Uterus (tissue), 2 donors: ENCODE data around the gene NEDD4L.

Experiments used
- POLR2A ChIP-seq, 2 donors: fragments of 450-650 bp; IDR thresholded peaks; one replicate each; pipeline ENCODE4 v1.6.1; 2016; ENCODE audit warnings: antibody characterized with exemption in 2 of 2, mild to moderate bottlenecking in 1 of 2, moderate library complexity in 1 of 2
- TF ChIP-seq, protein P1 (sequence below), 4 experiments: fragments of 200-600 bp in 2 of 4; fragments of 450-650 bp in 2 of 4; sonication (generic) in 2 of 4; IDR thresholded peaks; one replicate each; pipeline ENCODE4 v1.5.1; 2016 to 2019; ENCODE audit warnings: antibody characterized with exemption in 4 of 4, mild to moderate bottlenecking in 2 of 4, moderate library complexity in 1 of 4

DNA sequence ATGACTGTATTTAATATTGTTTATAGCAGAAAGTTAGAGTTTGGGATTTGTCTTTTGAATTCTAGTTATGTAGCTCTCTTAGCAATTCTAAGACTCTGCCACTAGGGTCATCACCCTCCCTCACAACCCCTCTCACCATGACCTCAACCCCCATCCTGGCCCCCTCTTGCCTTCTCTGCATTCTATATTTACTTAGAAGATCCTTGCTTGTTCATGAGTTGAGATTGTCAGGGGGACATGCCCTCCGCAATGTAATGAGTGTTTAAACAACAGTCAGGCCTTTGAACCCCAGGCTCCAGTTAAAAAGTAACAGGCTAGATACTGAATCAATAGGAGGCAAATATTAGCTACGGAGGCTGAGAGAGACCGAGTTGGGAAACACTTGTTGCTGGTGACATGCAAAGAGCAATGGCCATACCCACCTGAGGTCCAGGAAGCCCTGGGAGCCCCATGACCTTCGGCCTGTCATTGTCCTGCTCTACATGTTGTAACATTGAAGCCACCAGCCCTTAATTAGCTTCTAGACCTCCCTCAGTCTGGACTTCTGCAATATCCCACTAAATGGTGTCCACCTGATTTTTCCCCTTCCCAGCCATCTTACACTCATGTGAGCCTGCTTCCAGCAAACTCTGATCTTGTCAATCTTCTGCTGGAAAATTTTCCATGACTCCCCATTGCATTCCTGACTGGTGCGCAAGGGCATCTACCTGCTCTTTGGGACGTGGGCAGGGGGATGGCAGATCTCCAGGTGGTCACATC, 363.8 kb downstream of the NEDD4L start:
- TF ChIP-seq, protein P1, sequence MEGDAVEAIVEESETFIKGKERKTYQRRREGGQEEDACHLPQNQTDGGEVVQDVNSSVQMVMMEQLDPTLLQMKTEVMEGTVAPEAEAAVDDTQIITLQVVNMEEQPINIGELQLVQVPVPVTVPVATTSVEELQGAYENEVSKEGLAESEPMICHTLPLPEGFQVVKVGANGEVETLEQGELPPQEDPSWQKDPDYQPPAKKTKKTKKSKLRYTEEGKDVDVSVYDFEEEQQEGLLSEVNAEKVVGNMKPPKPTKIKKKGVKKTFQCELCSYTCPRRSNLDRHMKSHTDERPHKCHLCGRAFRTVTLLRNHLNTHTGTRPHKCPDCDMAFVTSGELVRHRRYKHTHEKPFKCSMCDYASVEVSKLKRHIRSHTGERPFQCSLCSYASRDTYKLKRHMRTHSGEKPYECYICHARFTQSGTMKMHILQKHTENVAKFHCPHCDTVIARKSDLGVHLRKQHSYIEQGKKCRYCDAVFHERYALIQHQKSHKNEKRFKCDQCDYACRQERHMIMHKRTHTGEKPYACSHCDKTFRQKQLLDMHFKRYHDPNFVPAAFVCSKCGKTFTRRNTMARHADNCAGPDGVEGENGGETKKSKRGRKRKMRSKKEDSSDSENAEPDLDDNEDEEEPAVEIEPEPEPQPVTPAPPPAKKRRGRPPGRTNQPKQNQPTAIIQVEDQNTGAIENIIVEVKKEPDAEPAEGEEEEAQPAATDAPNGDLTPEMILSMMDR (IDR thresholded peaks at IDR 0.05) = no peak
- TF ChIP-seq POLR2A (IDR thresholded peaks at IDR 0.05) = no peak
